Liver (tissue), 9 donors: ENCODE results near the gene KRT37. TPM values are rescaled to one million over a fixed set of nuclear protein-coding genes. Genes with fewer than 3 reads are reported as not detected.

Source experiments
- DNase-seq: peaks from one replicate; pipeline ENCODE4 v3.0.0-alpha.2; 2017; ENCODE audit warnings: low spot score
- H3K27ac ChIP-seq, 2 donors: one replicate each; pipeline ENCODE4 v1.7.0; 2013; ENCODE audit warnings: inconsistent platforms in 2 of 2, low read length in 2 of 2, control low read depth in 1 of 2, low read depth in 1 of 2, mild to moderate bottlenecking in 1 of 2
- H3K27me3 ChIP-seq, 4 donors: one replicate each; pipeline versions ENCODE4 v1.6.1 to v1.7.0; 2013; ENCODE audit warnings: low read length in 3 of 4, inconsistent platforms in 1 of 4, mild to moderate bottlenecking in 1 of 4, moderate library complexity in 1 of 4; ENCODE audit not compliant: control insufficient read depth in 4 of 4, insufficient read depth in 4 of 4
- H3K36me3 ChIP-seq, 4 donors: one replicate each; pipeline versions ENCODE4 v1.6.1 to v1.7.0; 2013; ENCODE audit warnings: low read length in 3 of 4, mild to moderate bottlenecking in 3 of 4, low read depth in 1 of 4, moderate library complexity in 1 of 4; ENCODE audit not compliant: control insufficient read depth in 4 of 4, insufficient read depth in 3 of 4
- H3K4me1 ChIP-seq, 4 donors: one replicate each; pipeline versions ENCODE4 v1.6.1 to v1.7.0; 2013; ENCODE audit warnings: low read length in 3 of 4, mild to moderate bottlenecking in 3 of 4, moderate library complexity in 1 of 4; ENCODE audit not compliant: control insufficient read depth in 4 of 4, insufficient read depth in 4 of 4
- H3K4me3 ChIP-seq, 3 donors: one replicate each; pipeline versions ENCODE4 v1.6.1 to v1.7.0; 2013; ENCODE audit warnings: low read length in 3 of 3, control low read depth in 1 of 3, low read depth in 1 of 3, mild to moderate bottlenecking in 1 of 3
- H3K9ac ChIP-seq, 2 donors: one replicate each; pipeline ENCODE4 v1.7.0; 2013; ENCODE audit warnings: low read length in 2 of 2, mild to moderate bottlenecking in 2 of 2, moderate library complexity in 2 of 2, control low read depth in 1 of 2, low read depth in 1 of 2
- H3K9me3 ChIP-seq, 4 donors: one replicate each; pipeline versions ENCODE4 v1.6.1 to v1.7.0; 2013; ENCODE audit warnings: low read length in 3 of 4; ENCODE audit not compliant: control insufficient read depth in 4 of 4
- CTCF ChIP-seq: fragments of 150-350 bp; IDR thresholded peaks from 2 replicates; pipeline ENCODE4 v1.5.1; 2017; ENCODE audit warnings: improper control_type of control experiment, low read depth, low read length; ENCODE audit not compliant: missing input control
- EGR1 ChIP-seq, 2 donors: IDR thresholded peaks; 2 replicates each; pipeline ENCODE4 v1.6.1; 2016 to 2018; ENCODE audit warnings: antibody characterized with exemption in 2 of 2, low read depth in 2 of 2
- FOXA1 ChIP-seq: IDR thresholded peaks from 2 replicates; pipeline ENCODE4 v1.6.1; 2016; ENCODE audit warnings: antibody characterized with exemption
- FOXA2 ChIP-seq: IDR thresholded peaks from 2 replicates; pipeline ENCODE4 v1.6.1; 2016; ENCODE audit warnings: antibody characterized with exemption
- GABPA ChIP-seq, 2 donors: IDR thresholded peaks in 1 of 2; conservative IDR thresholded peaks in 1 of 2; 2 replicates each; pipeline ENCODE4 v1.6.1; 2016; ENCODE audit warnings: antibody characterized with exemption in 2 of 2, mild to moderate bottlenecking in 1 of 2, moderate library complexity in 1 of 2
- HNF4A ChIP-seq, 2 donors: conservative IDR thresholded peaks; 2 replicates each; pipeline ENCODE4 v1.6.1; 2016; ENCODE audit warnings: antibody characterized with exemption in 2 of 2, mild to moderate bottlenecking in 2 of 2
- HNF4G ChIP-seq: IDR thresholded peaks from 2 replicates; pipeline ENCODE4 v1.6.1; 2016; ENCODE audit warnings: antibody characterized with exemption
- JUND ChIP-seq, 2 donors: IDR thresholded peaks; 2 replicates each; pipeline ENCODE4 v1.6.1; 2016; ENCODE audit warnings: antibody characterized with exemption in 2 of 2
- MAX ChIP-seq: IDR thresholded peaks from 2 replicates; pipeline ENCODE4 v1.6.1; 2016; ENCODE audit warnings: antibody characterized with exemption
- NR2F2 ChIP-seq: IDR thresholded peaks from 2 replicates; pipeline ENCODE4 v1.6.1; 2016; ENCODE audit warnings: antibody characterized with exemption
- RAD21 ChIP-seq, 2 donors: IDR thresholded peaks; 2 replicates each; pipeline ENCODE4 v1.6.1; 2016; ENCODE audit warnings: antibody characterized with exemption in 2 of 2, mild to moderate bottlenecking in 2 of 2
- REST ChIP-seq: IDR thresholded peaks from 2 replicates; pipeline ENCODE4 v1.6.1; 2016; ENCODE audit warnings: antibody characterized with exemption, mild to moderate bottlenecking
- RXRA ChIP-seq, 2 donors: IDR thresholded peaks; 2 replicates each; pipeline ENCODE4 v1.6.1; 2017 to 2018; ENCODE audit warnings: antibody characterized with exemption in 2 of 2, mild to moderate bottlenecking in 1 of 2
- SP1 ChIP-seq: IDR thresholded peaks from 2 replicates; pipeline ENCODE4 v1.6.1; 2018; ENCODE audit warnings: antibody characterized with exemption, mild to moderate bottlenecking
- TAF1 ChIP-seq: conservative IDR thresholded peaks from 2 replicates; pipeline ENCODE4 v1.6.1; 2016; ENCODE audit warnings: antibody characterized with exemption, mild to moderate bottlenecking
- YY1 ChIP-seq: IDR thresholded peaks from 2 replicates; pipeline ENCODE4 v1.6.1; 2016; ENCODE audit warnings: antibody characterized with exemption, mild to moderate bottlenecking
- ZBTB33 ChIP-seq: IDR thresholded peaks from 2 replicates; pipeline ENCODE4 v1.6.1; 2016; ENCODE audit warnings: antibody characterized with exemption
- WGBS: extraction: QIAGEN DNeasy Blood & Tissue Kit; methylation state at CpG from one replicate; pipeline ENCODE4 v1.1.7; 2013; 5-methylcytosine and 5-hydroxymethylcytosine counted together
- polyA plus RNA-seq, 2 donors: library from polyadenylated mRNA; stranded (reverse) in 1 of 2; unstranded in 1 of 2; fragments of 200-250 nt in 1 of 2; fragments of >200 nt in 1 of 2; fragmentation: Nextera tagmentation in 1 of 2; extraction: Ambion mirVana in 1 of 2; gene quantifications; one replicate each; pipeline versions ENCODE4 v1.2.1 to v1.2.3, GENCODE V29; 2013 to 2015
- total RNA-seq, 2 donors: library from RNA; depleted of rRNA; stranded (reverse); fragments of >200 nt; gene quantifications; one replicate each; pipeline ENCODE4 v1.2.3, GENCODE V29; 2014
- donor health status: healthy.
- donor health status: healthy.
- donor health status: healthy.
- donor health status: healthy.
- donor health status: healthy.

The KRT37 gene
- total and polyA plus RNA-seq, 4 donors: not detected

GRCh38 chr17:41417576-41418015 is 6.8 kb downstream of the KRT37 start:
- 70% methylated on average over 4 of the region's 4 CpGs for WGBS
- DNase-seq: no peak
- H3K27ac ChIP-seq: no peak overlapping the region
- no peaks in the 10 kb centered on the region for H3K9me3 ChIP-seq
- H3K36me3 ChIP-seq: no peaks in the 10 kb centered on the region
- no peaks in the 10 kb centered on the region for H3K27me3 ChIP-seq
- peaks cover 0 to 17% (median 10%) of the 10 kb centered on the region in 4 donors for H3K4me1 ChIP-seq
- H3K9ac ChIP-seq: no peak overlapping the region
- TF ChIP-seq NR2F2 (no peak), RXRA (IDR thresholded peaks at IDR 0.05) (no peak), ZBTB33 (no peak), HNF4A (conservative IDR thresholded peaks at IDR 0.05) (no peak), FOXA1 (no peak), FOXA2 (no peak), JUND (IDR thresholded peaks at IDR 0.05) (no peak), TAF1 (no peak)
- H3K4me3 ChIP-seq: no peak overlapping the region

- TF ChIP-seq HNF4G (no peak), SP1 (no peak), TAF1 (no peak), CTCF (no peak), RAD21 (IDR thresholded peaks at IDR 0.05) (no peak), YY1 (no peak), HNF4A (conservative IDR thresholded peaks at IDR 0.05) (no peak), FOXA2 (no peak), JUND (IDR thresholded peaks at IDR 0.05) (no peak), FOXA1 (no peak), MAX (no peak), EGR1 (IDR thresholded peaks at IDR 0.05; ENCODE audit: low read depth in 2 of 2) (no peak), GABPA (IDR thresholded peaks at IDR 0.05 in 1 of 2, conservative IDR thresholded peaks at IDR 0.05 in 1 of 2) (no peak), REST (no peak)
- no peak overlapping the region for H3K4me3 ChIP-seq
- no peak overlapping the region for H3K27ac ChIP-seq
- no peak overlapping the region for H3K9ac ChIP-seq
- no peaks in the 10 kb centered on the region for H3K36me3 ChIP-seq
- DNase-seq: no peak
- peaks cover 0 to 17% (median 10%) of the 10 kb centered on the region in 4 donors for H3K4me1 ChIP-seq
- H3K27me3 ChIP-seq: no peaks in the 10 kb centered on the region
- no peaks in the 10 kb centered on the region for H3K9me3 ChIP-seq
- WGBS: 94% methylated on average over 6 of the region's 6 CpGs
Measured at GRCh38 chr17:41417127-41417526, 7.3 kb downstream of the KRT37 start.
